ENCODE measurements around the gene MALRD1. TPM values are rescaled to one million over a fixed set of nuclear protein-coding genes. Genes with fewer than 3 reads are reported as not detected.

Gene MALRD1
- total and polyA plus RNA-seq, 2 donors from 2014 or later: 2.0 to 2.4 TPM

DNA sequence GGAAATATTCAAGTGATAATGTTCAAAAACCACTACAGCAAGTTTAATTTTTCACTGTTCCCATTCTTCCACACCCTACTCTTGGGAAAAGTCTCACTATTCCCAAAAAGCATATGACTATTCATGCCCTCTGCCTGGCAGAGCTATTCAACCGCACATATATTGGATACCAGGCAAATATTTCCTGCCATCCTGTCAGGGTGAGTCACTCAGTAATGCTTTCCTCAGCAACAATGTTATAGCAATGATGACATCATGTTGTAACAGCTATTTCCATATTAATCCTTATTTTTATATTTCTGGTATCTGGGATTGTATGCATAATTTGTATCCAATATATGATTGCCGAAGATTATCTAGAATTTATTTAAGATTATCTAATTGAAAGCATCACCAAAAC is 653.6 kb downstream of the MALRD1 start:
- no peaks in the 10 kb centered on the region for H3K4me1 ChIP-seq (ENCODE audit: control insufficient read depth in 2 of 3, insufficient read depth in 2 of 3, low read depth in 1 of 3, low read length in 3 of 3)
- no peak for FAIRE-seq
- H3K9ac ChIP-seq (ENCODE audit: low read length in 3 of 3): no peak overlapping the region
- no peaks in the 10 kb centered on the region for H3K9me3 ChIP-seq (ENCODE audit: control insufficient read depth in 2 of 3, insufficient read depth in 1 of 3, low read length in 3 of 3)
- intact Hi-C loops (cut with DNase I): no loop called here
- no peak for DNase-seq
- H3K36me3 ChIP-seq (ENCODE audit: control insufficient read depth in 2 of 3, insufficient read depth in 3 of 3, low read length in 3 of 3): no peaks in the 10 kb centered on the region
- no peak overlapping the region for H3K27ac ChIP-seq (ENCODE audit: low read depth in 2 of 2, low read length in 2 of 2)
- no peaks in the 10 kb centered on the region for H3K27me3 ChIP-seq (ENCODE audit: control insufficient read depth, insufficient read depth, low read length)
- H3K4me3 ChIP-seq (ENCODE audit: low read length in 3 of 3): no peak overlapping the region
- TF ChIP-seq, protein P1, sequence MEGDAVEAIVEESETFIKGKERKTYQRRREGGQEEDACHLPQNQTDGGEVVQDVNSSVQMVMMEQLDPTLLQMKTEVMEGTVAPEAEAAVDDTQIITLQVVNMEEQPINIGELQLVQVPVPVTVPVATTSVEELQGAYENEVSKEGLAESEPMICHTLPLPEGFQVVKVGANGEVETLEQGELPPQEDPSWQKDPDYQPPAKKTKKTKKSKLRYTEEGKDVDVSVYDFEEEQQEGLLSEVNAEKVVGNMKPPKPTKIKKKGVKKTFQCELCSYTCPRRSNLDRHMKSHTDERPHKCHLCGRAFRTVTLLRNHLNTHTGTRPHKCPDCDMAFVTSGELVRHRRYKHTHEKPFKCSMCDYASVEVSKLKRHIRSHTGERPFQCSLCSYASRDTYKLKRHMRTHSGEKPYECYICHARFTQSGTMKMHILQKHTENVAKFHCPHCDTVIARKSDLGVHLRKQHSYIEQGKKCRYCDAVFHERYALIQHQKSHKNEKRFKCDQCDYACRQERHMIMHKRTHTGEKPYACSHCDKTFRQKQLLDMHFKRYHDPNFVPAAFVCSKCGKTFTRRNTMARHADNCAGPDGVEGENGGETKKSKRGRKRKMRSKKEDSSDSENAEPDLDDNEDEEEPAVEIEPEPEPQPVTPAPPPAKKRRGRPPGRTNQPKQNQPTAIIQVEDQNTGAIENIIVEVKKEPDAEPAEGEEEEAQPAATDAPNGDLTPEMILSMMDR (IDR thresholded peaks at IDR 0.05; ENCODE audit: borderline replicate concordance, extremely low read depth, insufficient read depth): no peak

DNA sequence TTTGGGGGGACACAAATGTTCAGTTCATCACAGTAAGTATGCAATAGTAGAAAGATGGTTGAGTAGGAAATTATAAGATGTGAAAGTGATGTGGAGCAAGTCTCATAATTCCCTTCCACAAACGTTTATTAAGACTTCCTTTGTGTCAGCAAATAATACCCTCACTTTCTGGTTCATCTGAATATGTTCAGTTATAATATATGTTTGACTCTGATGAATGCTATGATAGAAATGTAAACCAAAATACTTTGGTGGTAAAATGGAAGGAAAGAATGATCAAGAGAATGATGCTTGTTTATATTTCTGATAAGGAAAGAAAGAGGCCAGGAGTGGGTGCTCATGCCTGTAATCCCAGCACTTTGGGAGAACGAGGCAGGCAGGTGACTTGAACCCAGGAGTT is 655.9 kb downstream of the MALRD1 start:
- H3K4me3 ChIP-seq (ENCODE audit: low read length in 3 of 3): no peak overlapping the region
- TF ChIP-seq, protein P1 (IDR thresholded peaks at IDR 0.05; ENCODE audit: borderline replicate concordance, extremely low read depth, insufficient read depth): no peak
- no peak for FAIRE-seq
- H3K9me3 ChIP-seq (ENCODE audit: control insufficient read depth in 2 of 3, insufficient read depth in 1 of 3, low read length in 3 of 3): no peaks in the 10 kb centered on the region
- no peaks in the 10 kb centered on the region for H3K36me3 ChIP-seq (ENCODE audit: control insufficient read depth in 2 of 3, insufficient read depth in 3 of 3, low read length in 3 of 3)
- no peaks in the 10 kb centered on the region for H3K4me1 ChIP-seq (ENCODE audit: control insufficient read depth in 2 of 3, insufficient read depth in 2 of 3, low read depth in 1 of 3, low read length in 3 of 3)
- H3K27ac ChIP-seq (ENCODE audit: low read depth in 2 of 2, low read length in 2 of 2): no peak overlapping the region
- intact Hi-C loops (cut with DNase I): no loop called here
- DNase-seq: no peak
- no peak overlapping the region for H3K9ac ChIP-seq (ENCODE audit: low read length in 3 of 3)
- no peaks in the 10 kb centered on the region for H3K27me3 ChIP-seq (ENCODE audit: control insufficient read depth, insufficient read depth, low read length)

DNA sequence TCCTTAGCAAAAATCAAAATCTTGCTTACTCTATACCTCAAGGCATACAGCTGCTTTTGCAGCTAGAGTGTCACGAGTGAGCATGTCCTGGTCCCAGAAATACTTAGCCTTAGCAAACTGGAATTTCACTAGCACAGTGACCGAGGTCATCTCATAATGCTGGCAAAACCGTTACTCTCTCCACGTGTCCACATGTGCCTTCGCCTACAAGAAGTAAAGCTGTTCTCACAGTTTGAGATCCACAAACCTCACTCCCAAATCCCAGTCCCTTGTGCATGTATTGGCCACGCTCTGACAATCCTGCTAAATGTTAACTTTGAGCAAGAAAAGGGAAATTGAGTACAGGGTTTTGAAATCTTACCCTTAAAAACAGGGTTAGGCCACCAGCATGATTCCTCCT is 656.6 kb downstream of the MALRD1 start:
- TF ChIP-seq, protein P1 (IDR thresholded peaks at IDR 0.05; ENCODE audit: borderline replicate concordance, extremely low read depth, insufficient read depth): no peak
- Histone ChIP-seq H3K27me3 (ENCODE audit: control insufficient read depth, insufficient read depth, low read length) (no peaks in the 10 kb centered on the region), H3K4me1 (ENCODE audit: control insufficient read depth in 2 of 3, insufficient read depth in 2 of 3, low read depth in 1 of 3, low read length in 3 of 3) (no peaks in the 10 kb centered on the region), H3K9me3 (ENCODE audit: control insufficient read depth in 2 of 3, insufficient read depth in 1 of 3, low read length in 3 of 3) (no peaks in the 10 kb centered on the region), H3K36me3 (ENCODE audit: control insufficient read depth in 2 of 3, insufficient read depth in 3 of 3, low read length in 3 of 3) (no peaks in the 10 kb centered on the region), H3K4me3 (ENCODE audit: low read length in 3 of 3) (no peak overlapping the region), H3K9ac (ENCODE audit: low read length in 3 of 3) (no peak overlapping the region), H3K27ac (ENCODE audit: low read depth in 2 of 2, low read length in 2 of 2) (no peak overlapping the region)
- DNase-seq (no peak), FAIRE-seq (no peak)
- intact Hi-C loops (cut with DNase I): no loop called here

DNA sequence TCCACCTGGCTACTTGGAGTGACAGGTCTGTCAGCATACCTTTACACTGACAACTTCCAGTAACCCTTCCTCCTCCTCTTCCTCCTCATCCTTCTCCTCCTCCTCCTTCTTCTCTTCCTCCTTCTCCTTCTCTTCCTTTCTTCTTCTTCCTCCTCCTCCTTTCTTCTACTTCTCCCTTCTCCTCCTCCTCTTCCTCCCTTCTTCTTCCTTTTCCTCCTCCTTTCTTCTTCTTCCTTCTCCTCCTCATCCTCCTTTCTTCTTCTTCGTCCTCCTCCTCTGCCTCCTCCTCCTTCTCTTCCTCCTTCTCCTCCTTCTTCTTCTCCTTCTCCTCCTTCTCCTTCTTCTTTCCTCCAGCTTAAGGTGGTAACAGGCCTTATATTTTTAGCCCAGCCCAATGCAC is 658.3 kb downstream of the MALRD1 start:
- TF ChIP-seq, protein P1 (IDR thresholded peaks at IDR 0.05; ENCODE audit: borderline replicate concordance, extremely low read depth, insufficient read depth): no peak
- no peaks in the 10 kb centered on the region for H3K36me3 ChIP-seq (ENCODE audit: control insufficient read depth in 2 of 3, insufficient read depth in 3 of 3, low read length in 3 of 3)
- no peak overlapping the region for H3K9ac ChIP-seq (ENCODE audit: low read length in 3 of 3)
- no peak overlapping the region for H3K4me3 ChIP-seq (ENCODE audit: low read length in 3 of 3)
- no peak overlapping the region for H3K27ac ChIP-seq (ENCODE audit: low read depth in 2 of 2, low read length in 2 of 2)
- H3K9me3 ChIP-seq (ENCODE audit: control insufficient read depth in 2 of 3, insufficient read depth in 1 of 3, low read length in 3 of 3): peaks cover 0 to 12% (median 0%) of the 10 kb centered on the region in 3 donors
- H3K27me3 ChIP-seq (ENCODE audit: control insufficient read depth, insufficient read depth, low read length): no peaks in the 10 kb centered on the region
- no peak for FAIRE-seq
- no peak for DNase-seq
- no peaks in the 10 kb centered on the region for H3K4me1 ChIP-seq (ENCODE audit: control insufficient read depth in 2 of 3, insufficient read depth in 2 of 3, low read depth in 1 of 3, low read length in 3 of 3)
- intact Hi-C loops (cut with DNase I): no loop called here

Measured in kidney (tissue), 14 donors.